ENCODE data around the gene RANBP3. TPM values are rescaled to one million over a fixed set of nuclear protein-coding genes. Genes with fewer than 3 reads are reported as not detected.
"Not testable (repeated sequence)": the region's sequence is repeated elsewhere in the genome, so short reads cannot be mapped to it uniquely, and the experiment has no call there.

The RANBP3 gene
- total RNA-seq, 1 donor from 2014 or later, result 105 TPM

GRCh38 chr19:5985837-5986236, 7.9 kb upstream of the RANBP3 start:
- intact Hi-C loops (cut with micrococcal nuclease); H3K9me3 Mint-ChIP-seq; H3K4me3 Mint-ChIP-seq; H3K36me3 Mint-ChIP-seq (ENCODE audit: low read depth); H3K27me3 Mint-ChIP-seq; H3K27ac Mint-ChIP-seq; DNase-seq: not testable (repeated sequence)
- peaks cover 38% of the 10 kb centered on the region for H3K4me1 Mint-ChIP-seq

DNA sequence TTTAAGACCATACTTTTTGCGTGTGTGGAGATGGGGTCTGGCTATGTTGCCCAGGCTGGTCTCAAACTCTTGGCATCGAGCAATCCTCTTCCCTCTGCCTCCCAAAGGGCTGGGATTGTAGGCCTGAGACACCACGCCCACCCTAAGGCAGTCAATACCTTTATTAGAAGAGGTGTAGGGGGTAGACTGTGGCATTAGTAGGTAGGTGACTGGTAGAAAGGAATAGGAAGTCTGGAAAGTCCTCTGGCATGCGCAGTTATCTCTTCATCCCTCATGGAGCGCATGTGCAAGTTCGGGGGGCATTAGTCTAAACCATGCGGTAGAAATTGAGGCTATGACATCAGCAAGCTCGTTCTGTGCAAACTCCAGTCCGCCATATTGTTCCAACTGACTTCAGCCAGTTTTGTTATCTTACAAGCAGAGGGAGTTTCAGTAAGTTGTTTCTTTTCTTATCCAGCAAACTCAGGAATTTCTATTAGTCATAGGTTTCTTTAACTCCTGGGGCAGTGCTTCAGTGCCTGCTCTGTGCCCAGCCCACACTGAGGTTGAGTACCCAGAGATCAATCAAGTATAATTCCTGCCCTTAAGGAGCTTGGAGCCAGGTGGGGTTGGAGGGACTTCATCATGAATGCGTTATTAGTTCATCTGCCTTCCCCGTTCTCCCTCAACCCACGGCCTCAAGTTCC, 7.3 kb upstream of the RANBP3 start:
- H3K9me3 Mint-ChIP-seq, result no peaks in the 10 kb centered on the region
- H3K36me3 Mint-ChIP-seq (ENCODE audit: low read depth), result peaks cover 6% of the 10 kb centered on the region
- no peak overlapping the region for H3K27ac Mint-ChIP-seq
- no peaks in the 10 kb centered on the region for H3K27me3 Mint-ChIP-seq
- no peak for DNase-seq
- intact Hi-C loops (cut with micrococcal nuclease), result no loop called here
- no peak overlapping the region for H3K4me3 Mint-ChIP-seq
- peaks cover 38% of the 10 kb centered on the region for H3K4me1 Mint-ChIP-seq

- DNase-seq, result no peak
- Mint-ChIP-seq H3K27ac (no peak overlapping the region), H3K27me3 (no peaks in the 10 kb centered on the region), H3K9me3 (no peaks in the 10 kb centered on the region), H3K36me3 (ENCODE audit: low read depth) (peaks cover 6% of the 10 kb centered on the region), H3K4me3 (no peak overlapping the region), H3K4me1 (peaks cover 44% of the 10 kb centered on the region)
- intact Hi-C loops (cut with micrococcal nuclease), result no loop called here
These were observed 6.7 kb upstream of the RANBP3 start for GRCh38 chr19:5984600-5984999.

DNA sequence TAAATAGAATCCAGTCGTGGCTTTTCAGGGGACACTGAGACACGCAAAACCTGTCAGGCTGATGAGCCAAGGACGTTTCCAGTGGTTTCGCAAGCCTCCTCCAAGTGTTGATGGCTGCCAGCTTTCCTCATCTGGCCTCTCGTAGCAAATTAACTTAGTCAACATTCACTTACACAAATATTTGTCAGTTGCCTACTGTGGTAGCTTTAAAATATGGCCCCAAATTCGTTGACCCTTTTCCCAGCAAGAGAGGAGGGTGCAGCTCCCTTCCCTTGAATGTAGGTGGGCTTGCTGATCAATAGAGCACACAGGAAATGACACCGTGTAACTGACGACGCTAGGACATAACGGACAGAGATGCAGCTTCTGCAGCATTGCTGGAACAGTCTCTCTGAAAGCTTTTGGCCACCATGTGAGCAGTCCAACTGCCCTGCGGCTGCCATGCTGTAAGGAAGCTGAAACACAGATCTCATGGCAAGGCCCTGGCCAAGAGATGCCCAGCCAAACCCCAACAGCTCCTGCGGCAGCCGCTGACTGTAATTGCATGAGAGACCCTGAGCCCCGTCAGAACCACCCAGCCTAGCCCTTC, 5.5 kb upstream of the RANBP3 start:
- Mint-ChIP-seq H3K27ac (no peak overlapping the region), H3K4me1 (peaks cover 46% of the 10 kb centered on the region), H3K27me3 (no peaks in the 10 kb centered on the region), H3K4me3 (no peak overlapping the region), H3K36me3 (ENCODE audit: low read depth) (peaks cover 8% of the 10 kb centered on the region), H3K9me3 (no peaks in the 10 kb centered on the region)
- intact Hi-C loops (cut with micrococcal nuclease), result no loop called here
- no peak for DNase-seq

DNA sequence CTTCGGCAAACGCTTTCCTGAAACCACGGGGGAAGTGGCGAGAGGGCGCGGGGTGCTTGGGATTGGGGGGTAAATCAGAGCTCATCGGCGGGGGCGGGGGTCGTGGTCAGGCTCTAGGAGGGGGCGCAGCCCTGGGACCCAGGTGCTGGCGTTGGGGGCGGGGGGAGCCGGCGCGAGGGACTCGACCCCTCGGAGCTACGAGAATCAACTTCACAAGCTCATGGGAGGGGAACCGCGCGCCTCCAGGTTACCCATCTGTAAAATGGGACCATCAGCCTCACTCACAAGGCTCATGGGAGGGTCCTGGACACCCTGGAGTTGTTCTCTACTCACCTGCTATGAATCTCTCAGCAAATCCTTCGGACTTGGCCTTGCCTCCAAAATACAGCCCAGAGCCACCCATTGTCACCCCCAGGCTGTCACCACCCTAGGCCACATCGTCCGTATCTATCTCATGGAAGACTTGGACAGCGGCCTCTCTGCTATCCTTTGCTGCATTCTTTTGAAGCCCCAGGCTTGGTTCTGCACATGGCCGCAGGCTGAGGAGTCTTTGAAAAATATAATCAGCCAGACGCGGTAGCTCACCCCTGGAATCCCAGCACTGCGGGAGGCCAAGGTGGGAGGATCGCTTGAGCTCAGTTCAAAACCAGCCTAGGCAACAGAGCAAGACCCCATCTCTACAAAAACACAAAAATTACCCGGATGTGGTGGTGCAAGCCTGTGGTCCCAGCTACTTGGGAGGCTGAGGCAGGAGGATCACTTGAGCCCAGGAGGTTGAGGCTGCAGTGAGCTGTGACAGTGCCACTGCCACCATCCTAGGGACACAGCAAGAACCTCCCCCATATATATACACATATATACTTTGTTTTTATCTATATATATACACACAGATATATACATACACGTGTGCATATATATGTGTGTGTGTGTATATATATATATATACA, 939 bp upstream of the RANBP3 start:
- Mint-ChIP-seq H3K4me1 (peaks cover 60% of the 10 kb centered on the region), H3K27ac (peak overlapping the region; percentile 93)
- intact Hi-C loops (cut with micrococcal nuclease), result loop anchor here (1.0 to 5.0 kb wide), 5 partner anchors 11 to 177 kb away; partner anchors contain the start of genes RFX2 and VMAC

GRCh38 chr19:5977222-5977784, 637 bp downstream of the RANBP3 start:
- H3K36me3 Mint-ChIP-seq (ENCODE audit: low read depth), result peaks cover 33% of the 10 kb centered on the region
- intact Hi-C loops (cut with micrococcal nuclease), result loop anchor here (5.0 kb wide), 1 partner anchor 175 kb away; no protein-coding TSS in a partner anchor
- no peaks in the 10 kb centered on the region for H3K9me3 Mint-ChIP-seq
- DNase-seq, result no peak
- peak overlapping the region; percentile 90 for H3K27ac Mint-ChIP-seq
- peak overlapping the region; percentile 94 for H3K4me3 Mint-ChIP-seq
- peaks cover 55% of the 10 kb centered on the region for H3K4me1 Mint-ChIP-seq
- no peaks in the 10 kb centered on the region for H3K27me3 Mint-ChIP-seq

More for the DNA sequence above, 939 bp upstream of the RANBP3 start:
- Mint-ChIP-seq H3K9me3 (no peaks in the 10 kb centered on the region), H3K4me3 (peak overlapping the region; percentile 94), H3K36me3 (ENCODE audit: low read depth) (peaks cover 30% of the 10 kb centered on the region), H3K27me3 (no peaks in the 10 kb centered on the region)
- DNase-seq, result peak; percentile 66

DNA sequence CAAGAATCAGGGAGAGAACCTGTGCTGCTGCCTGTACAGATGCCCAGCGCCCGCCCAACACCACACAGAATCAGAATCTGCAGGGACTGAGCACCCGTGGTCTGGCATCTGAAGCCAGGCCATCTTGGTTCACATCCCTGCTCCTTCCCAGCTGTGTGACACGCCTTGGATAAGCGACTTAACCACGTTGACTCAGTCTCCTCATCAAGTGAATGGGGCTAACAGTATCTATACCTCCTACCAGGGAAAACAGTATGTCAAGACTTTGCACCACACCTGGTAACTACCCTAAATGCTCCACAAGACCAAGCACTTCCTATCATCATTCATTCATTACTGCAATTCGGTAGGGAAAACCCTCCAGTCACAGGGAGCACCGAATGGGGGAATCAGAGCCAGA, 1.2 kb downstream of the RANBP3 start:
- no peak for DNase-seq
- Mint-ChIP-seq H3K4me1 (peaks cover 58% of the 10 kb centered on the region), H3K4me3 (peak overlapping the region; percentile 94), H3K27me3 (no peaks in the 10 kb centered on the region), H3K27ac (peak overlapping the region; percentile 90), H3K9me3 (no peaks in the 10 kb centered on the region), H3K36me3 (ENCODE audit: low read depth) (peaks cover 33% of the 10 kb centered on the region)
- intact Hi-C loops (cut with micrococcal nuclease), result loop anchor here (5.0 kb wide), 1 partner anchor 174 kb away; no protein-coding TSS in a partner anchor

- H3K4me1 Mint-ChIP-seq, result peaks cover 63% of the 10 kb centered on the region
- H3K27me3 Mint-ChIP-seq, result no peaks in the 10 kb centered on the region
- H3K36me3 Mint-ChIP-seq (ENCODE audit: low read depth), result peaks cover 34% of the 10 kb centered on the region
- no peak for DNase-seq
- H3K4me3 Mint-ChIP-seq, result peak overlapping the region; percentile 94
- intact Hi-C loops (cut with micrococcal nuclease), result loop anchor here (5.0 kb wide), 1 partner anchor 173 kb away; no protein-coding TSS in a partner anchor
- H3K27ac Mint-ChIP-seq, result peak overlapping the region; percentile 70
- H3K9me3 Mint-ChIP-seq, result no peaks in the 10 kb centered on the region
These were observed 2.6 kb downstream of the RANBP3 start for GRCh38 chr19:5975388-5975728.

- intact Hi-C loops (cut with micrococcal nuclease), result loop anchor here (5.0 kb wide), 1 partner anchor 173 kb away; no protein-coding TSS in a partner anchor
- Mint-ChIP-seq H3K27ac (peak overlapping the region; percentile 70), H3K4me3 (peak overlapping the region; percentile 94), H3K27me3 (no peaks in the 10 kb centered on the region), H3K4me1 (peaks cover 58% of the 10 kb centered on the region), H3K36me3 (ENCODE audit: low read depth) (peaks cover 34% of the 10 kb centered on the region), H3K9me3 (no peaks in the 10 kb centered on the region)
- no peak for DNase-seq
These were observed 3.1 kb downstream of the RANBP3 start for GRCh38 chr19:5974721-5975387.

GRCh38 chr19:5973867-5974635, 3.9 kb downstream of the RANBP3 start:
- peak overlapping the region; percentile 70 for H3K27ac Mint-ChIP-seq
- H3K36me3 Mint-ChIP-seq (ENCODE audit: low read depth), result peaks cover 31% of the 10 kb centered on the region

DNA sequence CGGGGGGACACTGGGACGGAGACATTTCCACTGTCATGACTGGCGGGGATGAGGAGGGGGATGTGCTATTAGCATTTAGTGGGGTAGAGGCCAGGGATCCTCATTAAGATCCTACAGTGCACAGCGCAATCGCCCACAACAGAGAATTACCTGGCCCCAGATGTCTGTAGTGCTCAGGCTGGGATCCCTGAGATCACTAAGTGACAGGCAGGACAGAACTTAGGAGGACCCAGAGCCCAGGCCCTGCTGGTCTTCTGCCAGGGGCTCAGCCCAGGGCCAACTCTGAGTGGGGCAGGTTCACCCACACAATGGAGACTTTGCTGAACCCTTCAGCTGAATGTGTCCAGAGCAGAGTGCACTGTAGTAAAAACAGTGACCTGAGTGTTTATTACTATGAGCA, 4.6 kb downstream of the RANBP3 start:
- Mint-ChIP-seq H3K9me3 (no peaks in the 10 kb centered on the region), H3K36me3 (ENCODE audit: low read depth) (peaks cover 31% of the 10 kb centered on the region), H3K27me3 (no peaks in the 10 kb centered on the region), H3K4me3 (no peak overlapping the region), H3K4me1 (peaks cover 54% of the 10 kb centered on the region), H3K27ac (no peak overlapping the region)
- intact Hi-C loops (cut with micrococcal nuclease), result no loop called here
- DNase-seq, result no peak

More at GRCh38 chr19:5973867-5974635, 3.9 kb downstream of the RANBP3 start:
- no peak for DNase-seq
- intact Hi-C loops (cut with micrococcal nuclease), result no loop called here
- Mint-ChIP-seq H3K4me1 (peaks cover 53% of the 10 kb centered on the region), H3K4me3 (peak overlapping the region; percentile 94), H3K27me3 (no peaks in the 10 kb centered on the region), H3K9me3 (no peaks in the 10 kb centered on the region)

DNA sequence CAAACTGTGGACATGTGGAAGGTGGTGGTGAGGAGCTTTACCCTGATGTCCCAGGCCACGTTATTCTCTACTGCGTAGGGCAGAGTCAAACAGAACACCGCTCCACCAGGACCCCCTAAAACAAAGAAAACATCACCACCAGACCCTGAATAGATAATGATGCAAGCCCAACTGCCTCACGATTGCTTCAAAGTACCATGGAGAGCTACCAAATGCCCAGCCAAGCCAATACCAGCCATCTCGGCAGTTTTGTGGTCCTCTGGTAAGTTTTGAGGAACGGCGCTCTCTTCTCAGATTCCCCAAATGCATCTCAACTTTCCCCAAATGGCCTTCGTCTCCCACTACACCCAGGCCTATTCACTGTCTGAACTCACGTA, 5.6 kb downstream of the RANBP3 start:
- Mint-ChIP-seq H3K27ac (peak overlapping the region; percentile 22), H3K36me3 (ENCODE audit: low read depth) (peaks cover 31% of the 10 kb centered on the region), H3K27me3 (no peaks in the 10 kb centered on the region), H3K9me3 (no peaks in the 10 kb centered on the region), H3K4me3 (no peak overlapping the region), H3K4me1 (peaks cover 59% of the 10 kb centered on the region)
- no peak for DNase-seq
- intact Hi-C loops (cut with micrococcal nuclease), result no loop called here

Data from activated CD4-positive, alpha-beta T cell treated with anti-CD3 and anti-CD28 coated beads, Interleukin-2, amount 10 ng/mL, durations not matched to agents 24 days and 14 days (primary cell).